HG02623 (cell line): ENCODE data around the gene RICTOR.

ENCODE experiments used
- ATAC-seq: cut with Tn5 transposase; IDR thresholded peaks from one replicate; pipeline ENCODE4 v1.9.1; 2021; ENCODE audit warnings: moderate library complexity; ENCODE audit not compliant: unreplicated experiment

RICTOR gene

DNA sequence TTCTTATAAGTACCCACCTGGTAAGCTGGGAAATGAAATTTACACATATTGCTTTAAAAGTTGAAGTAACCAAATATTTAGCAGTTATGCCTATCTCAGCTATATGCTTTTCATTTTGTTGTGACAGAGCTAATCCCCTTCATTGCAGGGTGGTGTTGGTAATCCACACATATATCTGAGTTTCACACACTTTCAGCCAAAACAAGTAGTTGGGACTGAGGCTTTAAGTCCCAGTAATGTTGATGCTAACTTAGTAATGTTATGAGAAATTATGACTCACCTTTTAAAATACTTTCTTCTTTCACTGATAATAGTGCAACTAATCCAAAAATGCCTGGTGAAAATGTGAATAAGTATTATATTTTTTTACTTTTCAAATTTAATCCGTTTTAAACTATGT lies 19.2 kb upstream of the RICTOR start:
- ATAC-seq, result no peak

DNA sequence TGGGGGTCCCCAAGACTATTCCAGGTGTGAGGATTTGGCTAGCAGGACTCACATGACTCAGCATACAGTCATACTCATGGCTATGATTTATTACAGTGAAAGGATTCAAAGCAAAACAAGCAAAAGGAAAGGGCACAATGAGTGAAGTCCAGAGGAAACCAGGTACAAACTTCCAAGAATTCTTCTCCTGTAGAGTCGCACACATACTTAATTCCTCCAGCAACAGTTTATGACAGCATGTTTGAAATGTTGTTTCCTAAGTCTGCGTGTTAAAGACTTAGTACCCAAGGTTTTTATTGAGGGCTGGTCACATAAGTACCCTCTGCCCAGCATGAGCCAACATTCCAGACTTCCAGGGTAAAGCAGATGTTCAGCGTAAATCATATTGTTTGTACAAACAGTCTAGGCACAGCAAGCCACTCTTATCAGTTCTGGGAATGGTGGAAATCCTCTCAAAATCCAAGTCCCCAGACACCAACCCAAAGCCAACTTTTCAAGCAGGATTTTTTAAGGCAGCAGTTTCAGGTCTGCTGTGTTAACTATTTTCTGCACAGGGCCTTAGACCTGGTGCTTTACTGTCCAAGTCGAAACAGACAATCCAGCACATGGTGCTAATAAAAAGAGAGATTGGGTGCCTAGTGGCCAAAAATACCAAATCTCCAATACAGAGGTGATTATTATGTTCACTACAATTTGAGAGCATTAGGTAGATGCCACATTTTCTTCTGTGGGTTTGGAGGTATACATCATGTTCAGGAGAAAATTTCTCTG lies 18.6 kb upstream of the RICTOR start:
- no peak for ATAC-seq

DNA sequence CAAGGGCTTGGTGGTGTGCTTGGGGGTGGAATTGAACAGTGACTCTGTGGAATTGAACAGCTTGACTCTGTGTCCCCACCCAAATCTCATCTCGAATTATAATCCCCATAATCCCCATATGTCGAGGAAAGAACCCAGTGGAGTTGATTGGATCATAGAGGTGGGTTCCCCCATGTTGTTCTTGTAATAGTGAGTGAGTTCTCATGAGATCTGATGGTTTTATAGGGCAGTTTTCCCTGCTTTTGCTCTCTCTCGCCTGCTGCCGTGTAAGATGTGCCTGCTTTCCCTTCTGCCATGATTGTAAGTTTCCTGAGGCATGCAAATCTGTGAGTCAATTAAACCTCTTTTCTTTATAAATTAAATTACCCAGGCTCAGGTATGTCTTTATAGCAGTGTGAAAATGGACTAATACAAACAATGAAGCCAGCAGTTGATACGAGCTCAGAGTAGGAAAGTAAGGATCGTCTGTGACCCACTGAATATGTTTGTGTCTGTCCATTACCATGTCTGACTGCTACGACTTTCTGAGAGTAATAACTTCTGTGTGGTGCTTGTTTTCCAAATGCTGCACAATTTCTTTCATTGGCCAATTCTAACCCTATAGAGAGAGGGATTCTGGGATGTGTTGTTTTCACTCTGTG lies 17.9 kb upstream of the RICTOR start:
- ATAC-seq, result no peak

DNA sequence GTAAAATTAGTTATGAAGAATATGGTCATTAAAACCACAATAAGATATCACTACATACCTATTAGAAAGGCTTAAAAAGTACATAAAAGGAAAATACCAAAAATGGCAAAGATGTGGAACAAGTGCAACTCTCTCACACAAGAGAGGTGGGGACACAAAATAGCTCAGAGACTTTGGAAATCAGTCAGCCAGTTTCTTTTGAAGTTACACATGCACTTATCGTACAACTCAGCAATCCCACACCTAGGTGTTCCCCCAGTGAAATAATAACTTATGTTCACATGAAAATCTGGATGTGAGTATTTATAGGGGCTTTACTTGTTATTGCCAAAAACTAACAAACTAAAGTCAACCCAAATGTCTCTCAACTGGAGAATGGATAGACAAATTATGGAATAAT lies 9.8 kb upstream of the RICTOR start:
- no peak for ATAC-seq

DNA sequence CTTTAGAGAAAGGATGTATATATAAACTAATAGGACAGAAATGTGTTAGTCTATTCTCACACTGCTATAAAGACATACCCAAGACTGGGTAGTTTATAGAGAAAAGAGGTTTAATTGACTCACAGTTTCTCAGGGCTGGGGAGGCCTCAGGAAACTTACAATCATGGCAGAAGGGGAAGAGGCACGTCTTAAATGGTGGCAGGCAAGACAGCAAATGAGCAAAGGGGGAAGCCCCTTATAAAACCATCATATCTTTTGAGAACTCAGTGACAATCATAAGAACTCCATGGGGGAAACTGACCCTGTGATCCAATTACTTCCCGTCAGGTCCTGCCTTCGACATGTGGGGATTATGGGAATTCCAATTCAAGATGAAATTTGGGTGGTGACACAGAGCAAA lies 8.8 kb upstream of the RICTOR start:
- ATAC-seq, result no peak

DNA sequence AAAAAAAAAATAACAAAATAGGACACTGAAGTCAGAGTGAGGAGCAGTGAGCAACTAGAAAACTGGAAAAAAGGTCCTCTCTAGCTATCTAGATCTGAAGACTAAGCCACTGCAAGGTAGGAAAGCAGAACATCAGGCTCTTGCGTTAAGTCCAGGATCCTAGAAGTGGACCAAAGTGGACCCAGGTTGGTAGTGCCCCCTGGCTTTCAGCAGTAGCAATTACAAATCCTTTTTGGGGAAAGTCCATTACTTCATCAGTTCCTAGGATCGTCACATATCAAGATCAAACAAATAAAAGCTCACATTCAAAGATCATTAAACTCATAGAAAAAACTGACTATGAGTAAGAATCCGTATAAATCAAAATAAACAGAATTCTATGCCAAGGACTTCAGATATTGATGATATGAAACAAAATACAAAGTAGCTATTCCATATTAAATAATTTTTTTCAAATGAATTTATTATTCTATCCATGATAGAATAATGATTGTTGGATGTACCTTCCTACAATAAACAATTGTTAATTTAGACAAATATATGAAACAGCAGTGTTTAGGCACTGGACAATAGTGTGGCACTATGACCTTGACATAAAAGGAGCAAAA lies 6.5 kb upstream of the RICTOR start:
- ATAC-seq, result no peak

DNA sequence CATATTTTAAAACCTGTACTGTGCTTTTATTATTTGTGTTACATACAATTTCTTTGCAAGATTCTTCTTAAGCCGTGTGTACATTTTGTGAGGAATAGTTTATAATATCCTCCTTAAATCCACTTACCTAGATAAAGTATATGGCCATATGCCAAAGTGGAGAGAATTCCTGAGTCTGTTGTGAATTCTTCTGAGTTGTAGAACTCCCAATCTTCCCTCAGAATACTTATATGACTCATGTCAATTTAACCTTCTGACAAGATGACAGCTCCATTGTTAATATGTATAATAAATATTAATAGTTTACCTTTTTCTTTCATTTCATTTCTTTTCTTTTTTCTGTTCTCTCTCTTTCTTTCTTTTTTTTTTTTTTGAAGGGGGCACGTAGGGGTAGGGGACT lies 6.0 kb upstream of the RICTOR start:
- no peak for ATAC-seq

DNA sequence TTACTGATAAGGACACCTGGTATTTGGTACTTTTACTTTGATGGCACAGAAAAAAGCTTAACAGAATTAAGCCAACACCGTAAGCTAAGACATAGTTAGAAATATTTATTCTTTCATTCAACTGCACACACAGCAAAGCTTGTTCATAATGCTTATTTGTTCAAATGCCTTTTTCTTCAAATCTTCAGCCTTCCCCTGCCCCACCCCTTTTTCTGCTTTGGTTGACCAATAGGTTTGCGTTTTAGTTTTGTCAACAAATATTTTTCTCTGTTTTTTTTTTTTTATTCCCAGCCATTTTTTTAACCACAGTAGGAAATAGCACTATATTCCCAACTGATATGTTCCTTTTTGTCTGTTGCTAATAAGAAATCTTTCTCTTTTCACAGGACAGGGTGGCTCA lies 4.9 kb upstream of the RICTOR start:
- no peak for ATAC-seq

DNA sequence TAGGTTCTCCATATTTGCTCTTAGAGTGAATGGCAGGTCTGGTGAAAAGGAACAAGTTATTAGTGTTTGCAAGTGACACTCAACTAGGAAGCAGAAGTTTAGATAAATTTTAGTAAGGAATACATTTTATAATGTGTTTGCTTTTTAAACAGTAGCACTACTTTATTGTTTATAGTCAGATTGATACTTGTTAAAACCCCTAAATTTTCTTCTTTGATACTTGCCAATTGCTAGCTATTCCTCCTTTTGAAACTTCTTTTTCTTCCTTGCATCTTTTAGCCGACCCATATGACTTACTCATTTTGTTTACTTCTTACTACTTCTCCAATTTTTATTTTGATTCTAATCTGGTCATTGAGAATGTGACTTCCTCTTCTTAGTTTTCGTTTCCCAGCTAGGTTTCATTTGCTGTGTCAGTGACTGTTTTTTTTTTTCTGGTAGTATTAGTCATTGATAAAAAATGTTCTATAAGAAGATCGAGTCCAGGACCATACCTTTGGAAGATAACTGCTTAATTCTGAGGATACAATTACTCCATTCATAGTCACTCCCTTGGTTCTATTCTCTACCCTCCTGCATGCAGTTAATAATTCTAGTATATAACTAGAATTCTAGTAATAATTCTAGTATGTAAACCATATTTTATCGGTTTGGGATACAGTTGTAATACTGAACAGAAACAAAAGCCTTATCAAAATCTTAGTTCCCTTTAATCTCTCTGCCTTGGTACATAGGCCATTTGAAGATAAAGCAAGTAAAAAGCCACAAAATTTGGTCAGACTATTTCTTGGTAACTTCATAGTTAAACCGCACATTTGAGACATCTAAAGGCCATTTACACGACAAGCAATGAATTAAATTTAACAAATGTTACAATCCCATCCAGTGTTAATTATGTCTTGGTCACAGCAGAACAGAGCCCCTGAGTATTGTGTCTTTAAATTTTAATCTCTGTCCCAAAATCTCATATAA lies 2.8 kb upstream of the RICTOR start:
- no peak for ATAC-seq

DNA sequence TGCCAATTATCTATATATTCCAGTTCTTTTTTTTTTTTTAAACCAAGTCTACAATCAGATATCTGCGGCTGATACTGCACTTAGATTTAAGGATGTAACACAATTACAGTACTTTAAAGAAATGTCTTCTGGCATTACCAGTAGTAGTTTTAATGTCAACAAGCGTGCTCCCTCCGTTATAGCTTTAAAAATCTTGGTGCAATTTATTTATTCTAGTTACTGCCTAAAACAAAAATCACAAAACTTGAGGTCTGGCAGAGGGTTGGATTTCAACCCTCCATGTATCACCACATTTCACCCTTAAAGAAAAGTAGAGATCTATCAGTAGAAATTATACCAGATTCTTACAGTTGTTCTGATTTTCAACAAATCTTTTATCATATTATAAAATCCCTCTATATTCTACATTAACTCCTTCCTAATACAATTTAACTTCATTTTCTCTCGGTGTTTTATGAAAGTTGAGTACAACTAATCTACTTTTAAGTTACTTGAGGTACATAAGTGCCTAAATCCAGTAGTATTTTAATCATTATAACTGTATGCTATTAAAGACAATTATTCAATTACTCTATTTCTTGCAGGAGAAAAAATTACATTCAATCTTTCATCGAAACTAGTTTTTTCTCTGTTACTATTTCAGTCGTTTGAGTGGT lies 2.0 kb upstream of the RICTOR start:
- no peak for ATAC-seq

DNA sequence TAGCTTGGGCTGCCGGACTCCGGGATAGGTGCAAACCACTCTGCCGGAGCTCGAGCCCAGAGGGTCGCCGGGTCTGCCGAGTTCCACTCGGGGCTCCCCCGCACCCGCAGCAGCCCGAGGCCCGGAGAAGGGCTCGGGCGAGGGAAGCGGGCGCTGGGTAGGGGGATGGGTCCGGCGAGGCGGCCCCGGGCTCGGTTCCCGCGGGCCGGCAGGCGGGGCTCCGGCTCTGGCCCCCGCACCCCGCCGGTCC lies 507 bp downstream of the RICTOR start:
- peak; percentile 19 for ATAC-seq

DNA sequence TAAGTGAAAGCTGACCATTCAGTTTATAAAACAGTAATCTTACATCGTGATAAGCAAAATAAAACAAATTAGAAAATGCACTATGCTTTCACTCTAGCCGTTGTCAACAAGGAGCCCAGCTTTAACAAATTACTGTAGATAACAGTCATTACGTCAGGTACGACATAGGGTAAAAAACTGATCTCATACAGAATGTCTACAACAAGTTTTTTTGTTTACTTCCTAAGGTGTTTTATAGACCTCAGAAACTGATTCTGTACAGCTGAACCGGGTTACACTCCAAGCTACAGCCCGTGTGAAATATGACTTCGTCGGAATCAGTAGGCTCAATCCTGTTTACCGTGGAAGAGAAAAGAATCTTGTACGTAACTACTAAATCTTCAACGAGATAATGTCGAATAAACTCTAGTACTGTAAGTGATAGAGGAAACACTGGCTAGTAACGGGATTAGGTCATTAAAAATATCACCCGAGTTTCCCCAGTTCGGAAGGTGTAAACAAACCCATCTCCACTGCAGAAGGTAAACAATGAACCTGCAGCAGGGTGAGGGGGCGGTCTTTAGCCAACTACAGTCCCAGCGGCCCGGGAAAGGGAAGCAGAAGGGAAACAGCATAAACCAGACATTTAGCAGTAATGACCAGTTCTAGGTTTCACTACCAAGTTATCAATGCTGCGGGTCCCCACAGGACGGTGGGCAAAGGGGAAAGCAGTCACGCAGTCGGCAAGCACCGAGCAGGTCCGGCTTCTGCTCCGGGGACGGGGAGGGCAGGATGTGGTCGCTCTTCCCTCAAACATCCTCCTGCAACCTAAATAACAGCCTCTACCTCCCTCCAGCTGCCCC lies 1.1 kb downstream of the RICTOR start:
- peak; percentile 36 for ATAC-seq

DNA sequence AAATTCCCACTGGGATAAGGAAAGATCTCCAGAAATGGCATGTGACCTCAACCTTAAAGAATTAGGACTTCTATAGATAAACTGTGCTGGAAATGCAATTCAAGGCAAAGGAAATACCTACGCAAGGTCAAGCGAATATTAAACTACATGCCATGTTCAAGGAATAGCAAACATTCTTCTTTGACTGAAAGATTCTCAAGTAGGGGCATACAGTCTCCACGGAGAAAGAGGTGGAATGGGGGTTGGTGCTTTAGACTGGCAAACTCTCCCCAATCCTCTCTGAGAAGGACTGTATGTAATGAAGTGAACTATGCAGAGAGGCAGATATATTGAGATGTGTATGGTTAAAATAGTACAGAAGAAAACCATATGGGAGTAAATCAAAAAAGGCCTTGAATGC lies 6.1 kb downstream of the RICTOR start:
- ATAC-seq, result no peak

DNA sequence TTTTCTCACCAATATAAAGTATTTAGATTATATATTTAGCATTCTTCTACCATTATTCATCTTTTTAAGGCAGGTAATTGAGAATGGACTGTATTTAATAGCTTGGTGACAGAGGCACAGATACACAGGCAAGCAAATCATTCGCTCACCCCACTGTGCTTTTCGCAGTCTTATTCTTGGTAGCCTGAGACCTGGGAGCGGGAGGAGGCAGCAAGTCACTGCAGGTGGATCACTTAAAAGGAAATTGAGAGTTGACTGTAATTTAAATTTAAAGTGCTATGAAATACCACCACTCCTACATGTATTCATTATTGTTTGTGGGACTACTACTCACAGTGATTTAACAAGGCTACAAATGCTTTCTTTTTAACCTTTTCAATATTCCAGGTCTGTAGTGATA lies 9.7 kb downstream of the RICTOR start:
- ATAC-seq, result no peak

DNA sequence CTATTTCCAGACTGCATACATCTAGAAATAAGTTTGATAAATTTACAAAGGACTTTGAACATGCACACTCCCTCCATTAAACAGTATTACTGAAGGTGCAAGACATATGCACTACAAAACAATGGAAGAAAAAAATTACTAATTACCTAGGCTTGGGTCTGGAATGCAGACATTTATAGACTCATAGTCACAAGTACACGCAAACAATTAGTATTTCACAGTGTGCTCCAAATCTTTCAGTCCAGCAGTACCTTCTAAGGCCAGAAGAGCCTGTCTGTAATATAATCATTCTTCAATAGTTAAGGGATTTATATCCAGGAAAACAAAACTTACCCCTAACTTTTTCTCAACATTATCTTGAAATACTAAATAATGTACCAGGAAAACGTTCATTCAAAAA lies 11.2 kb downstream of the RICTOR start:
- no peak for ATAC-seq

DNA sequence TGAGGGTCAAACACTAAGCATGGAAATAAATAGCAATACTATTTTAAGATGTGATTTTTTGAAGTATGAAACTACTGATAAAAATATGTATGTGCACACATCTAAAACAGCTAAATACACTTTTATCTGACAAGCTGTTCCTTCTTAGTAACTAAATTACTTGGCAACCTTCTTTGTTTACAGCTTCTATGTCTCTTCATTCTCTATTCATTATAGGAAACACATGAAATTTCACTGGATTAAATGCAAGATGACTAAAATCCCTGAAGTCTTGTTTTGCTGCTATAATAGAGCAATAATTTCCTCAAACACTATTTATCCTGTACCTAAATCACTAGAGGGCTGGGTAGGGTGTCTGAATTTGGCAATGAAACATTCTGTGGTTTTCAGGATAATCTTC lies 11.7 kb downstream of the RICTOR start:
- no peak for ATAC-seq

DNA sequence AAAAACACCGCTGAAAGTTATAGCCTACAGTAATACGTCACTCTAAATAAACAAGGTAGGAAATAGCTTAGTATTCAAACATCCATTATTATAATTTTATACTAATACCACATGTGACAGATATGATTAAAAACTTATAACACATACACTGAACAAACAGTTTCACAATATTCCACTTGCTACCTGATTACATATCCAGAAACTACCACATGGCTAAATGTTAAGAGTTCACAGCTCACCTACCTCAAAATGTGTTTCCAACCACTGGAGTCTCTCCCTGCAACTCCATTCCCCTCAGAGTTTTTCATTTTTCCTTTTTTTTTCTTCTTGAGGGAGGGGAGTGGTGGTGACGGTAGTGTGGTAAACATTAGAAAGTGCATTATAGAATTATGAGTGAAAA lies 12.1 kb downstream of the RICTOR start:
- no peak for ATAC-seq

DNA sequence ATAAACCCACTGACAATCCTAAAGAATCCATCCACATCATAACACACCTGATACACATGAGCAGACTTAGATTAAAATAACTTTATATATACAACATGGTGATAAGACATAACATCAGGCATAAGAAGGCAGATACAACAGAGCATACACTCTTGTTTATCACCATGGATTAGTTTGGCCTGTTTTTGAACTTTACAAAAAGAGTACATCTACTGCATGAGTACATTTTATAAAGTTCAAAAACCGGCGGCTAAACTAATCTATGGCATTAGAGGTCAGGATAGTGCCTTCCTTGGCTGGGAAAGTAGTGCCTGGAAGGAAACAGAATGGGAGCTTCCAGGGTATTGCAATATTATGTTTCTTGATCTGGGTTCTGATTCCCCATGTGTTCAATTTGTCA lies 15.1 kb downstream of the RICTOR start:
- ATAC-seq, result no peak

DNA sequence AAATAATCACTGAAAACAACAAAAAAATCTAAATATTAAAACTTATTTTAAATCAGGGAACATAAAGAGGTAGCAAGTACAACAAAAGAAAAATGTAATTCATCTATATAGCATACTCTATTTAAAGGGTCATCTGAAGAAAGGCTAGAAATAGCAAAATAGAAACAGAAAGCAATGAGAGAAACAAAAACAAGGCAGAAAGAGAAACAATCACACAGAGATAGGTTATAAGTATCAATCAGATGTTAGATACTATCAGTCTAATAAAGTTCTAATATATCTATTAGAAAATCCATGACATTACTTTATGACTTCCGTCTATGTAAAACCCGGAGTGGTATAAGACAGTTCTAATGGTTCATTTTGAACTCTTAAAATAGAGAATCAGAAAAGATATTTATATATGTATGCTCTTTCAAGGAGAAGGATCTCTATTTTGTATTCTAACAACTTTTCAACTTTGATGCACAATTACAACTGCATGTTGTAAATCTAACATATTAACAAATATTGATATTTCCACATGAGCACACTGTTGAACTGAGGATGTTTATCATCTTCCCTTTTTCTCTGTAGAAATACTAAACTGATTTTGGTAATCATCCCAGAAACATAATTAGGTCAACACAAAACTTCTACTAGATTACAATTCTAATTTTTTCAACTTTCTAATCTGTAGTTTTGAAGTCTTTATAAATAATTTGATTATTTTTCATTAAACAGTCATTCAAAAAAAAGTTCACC lies 15.8 kb downstream of the RICTOR start:
- peak; percentile 92 for ATAC-seq
